Thoracic aorta (tissue), 2 donors: ENCODE measurements around the gene ALDH1A1. TPM values are rescaled to one million over a fixed set of nuclear protein-coding genes. Genes with fewer than 3 reads are reported as not detected.

Experiments used
- ATAC-seq: fragments of 150-250 bp; one replicate; pipeline ENCODE4 v1.8.0; 2017; ENCODE audit warnings: low read depth; ENCODE audit not compliant: insufficient number of reproducible peaks, low FRiP score
- DNase-seq: peaks from one replicate; pipeline ENCODE4 v3.0.0-alpha.2; 2020; ENCODE audit warnings: low spot score
- H3K27ac ChIP-seq, 2 donors: fragments of 200-600 bp; sonication (generic); 1 replicate in 1 of 2; 2 replicates in 1 of 2; pipeline ENCODE4 v1.5.1; 2016; ENCODE audit warnings: mild to moderate bottlenecking in 2 of 2, moderate library complexity in 2 of 2
- H3K27me3 ChIP-seq: fragments of 200-600 bp; sonication (generic); replicated peaks from 2 replicates; pipeline ENCODE4 v1.6.0; 2016; ENCODE audit warnings: mild to moderate bottlenecking; ENCODE audit not compliant: insufficient read depth
- H3K36me3 ChIP-seq: fragments of 200-600 bp; sonication (generic); one replicate; pipeline ENCODE4 v1.5.1; 2016
- H3K4me1 ChIP-seq, 2 donors: fragments of 200-600 bp; sonication (generic); 1 replicate in 1 of 2; 2 replicates in 1 of 2; pipeline versions ENCODE4 v1.5.1 to v1.6.0; 2016; ENCODE audit warnings: low read depth in 2 of 2, mild to moderate bottlenecking in 1 of 2; ENCODE audit not compliant: control insufficient read depth in 1 of 2
- H3K4me3 ChIP-seq: fragments of 200-600 bp; sonication (generic); 2 replicates; pipeline ENCODE4 v1.5.1; 2016; ENCODE audit warnings: mild to moderate bottlenecking
- H3K9me3 ChIP-seq: fragments of 200-600 bp; sonication (generic); 2 replicates; pipeline ENCODE4 v1.5.1; 2016
- total RNA-seq, 2 donors: library from RNA; depleted of rRNA; stranded (reverse); fragments of >200 nt; gene quantifications; one replicate each; pipeline versions ENCODE4 v1.1.0 to v1.2.3, GENCODE V29; 2016
- TF ChIP-seq, protein P1 (sequence below): fragments of 200-600 bp; sonication (generic); IDR thresholded peaks from one replicate; pipeline ENCODE4 v1.5.1; 2019; ENCODE audit warnings: antibody characterized with exemption

The ALDH1A1 gene
- total RNA-seq, 2 donors from 2014 or later = 101 to 196 TPM

- TF ChIP-seq, protein P1, sequence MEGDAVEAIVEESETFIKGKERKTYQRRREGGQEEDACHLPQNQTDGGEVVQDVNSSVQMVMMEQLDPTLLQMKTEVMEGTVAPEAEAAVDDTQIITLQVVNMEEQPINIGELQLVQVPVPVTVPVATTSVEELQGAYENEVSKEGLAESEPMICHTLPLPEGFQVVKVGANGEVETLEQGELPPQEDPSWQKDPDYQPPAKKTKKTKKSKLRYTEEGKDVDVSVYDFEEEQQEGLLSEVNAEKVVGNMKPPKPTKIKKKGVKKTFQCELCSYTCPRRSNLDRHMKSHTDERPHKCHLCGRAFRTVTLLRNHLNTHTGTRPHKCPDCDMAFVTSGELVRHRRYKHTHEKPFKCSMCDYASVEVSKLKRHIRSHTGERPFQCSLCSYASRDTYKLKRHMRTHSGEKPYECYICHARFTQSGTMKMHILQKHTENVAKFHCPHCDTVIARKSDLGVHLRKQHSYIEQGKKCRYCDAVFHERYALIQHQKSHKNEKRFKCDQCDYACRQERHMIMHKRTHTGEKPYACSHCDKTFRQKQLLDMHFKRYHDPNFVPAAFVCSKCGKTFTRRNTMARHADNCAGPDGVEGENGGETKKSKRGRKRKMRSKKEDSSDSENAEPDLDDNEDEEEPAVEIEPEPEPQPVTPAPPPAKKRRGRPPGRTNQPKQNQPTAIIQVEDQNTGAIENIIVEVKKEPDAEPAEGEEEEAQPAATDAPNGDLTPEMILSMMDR = no peak
- Histone ChIP-seq H3K27ac (no peak overlapping the region), H3K4me1 (no peaks in the 10 kb centered on the region), H3K9me3 (no peaks in the 10 kb centered on the region), H3K4me3 (no peak overlapping the region), H3K27me3 (no peaks in the 10 kb centered on the region), H3K36me3 (peaks cover 6% of the 10 kb centered on the region)
- ATAC-seq = no peak
- no peak for DNase-seq
Measured at GRCh38 chr9:72906810-72907209, 46.0 kb downstream of the ALDH1A1 start.

- TF ChIP-seq, protein P1 = no peak
- DNase-seq (no peak), ATAC-seq (no peak)
- Histone ChIP-seq H3K4me3 (no peak overlapping the region), H3K4me1 (no peaks in the 10 kb centered on the region), H3K27ac (no peak overlapping the region), H3K36me3 (peaks cover 6% of the 10 kb centered on the region), H3K9me3 (no peaks in the 10 kb centered on the region), H3K27me3 (no peaks in the 10 kb centered on the region)
Measured at GRCh38 chr9:72905514-72906480, 47.1 kb downstream of the ALDH1A1 start.

GRCh38 chr9:72904267-72905093 is 48.4 kb downstream of the ALDH1A1 start:
- no peaks in the 10 kb centered on the region for H3K9me3 ChIP-seq
- ATAC-seq (no peak), DNase-seq (no peak)
- peaks cover 6% of the 10 kb centered on the region for H3K36me3 ChIP-seq
- H3K27me3 ChIP-seq = no peaks in the 10 kb centered on the region
- no peak overlapping the region for H3K27ac ChIP-seq
- H3K4me1 ChIP-seq = no peaks in the 10 kb centered on the region
- TF ChIP-seq, protein P1 = no peak
- H3K4me3 ChIP-seq = no peak overlapping the region

DNA sequence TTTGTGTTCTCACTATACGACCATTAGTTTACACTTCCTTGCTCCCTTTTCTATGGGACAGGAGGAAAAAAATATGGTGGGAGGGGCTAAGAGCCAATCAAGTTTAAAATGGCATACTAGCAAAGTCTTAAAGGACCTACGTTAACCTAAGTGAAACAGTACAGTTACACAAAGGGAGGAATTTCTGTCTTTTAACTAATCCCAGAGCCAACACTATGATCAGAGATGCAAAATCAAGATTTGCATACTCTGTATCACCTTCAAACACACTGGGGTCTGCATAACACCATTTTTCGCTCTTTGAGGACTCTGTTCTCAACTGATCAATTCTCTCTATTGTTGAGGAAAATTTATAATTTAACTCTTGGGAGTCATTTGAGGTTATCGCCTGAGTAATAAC is 49.8 kb downstream of the ALDH1A1 start:
- ATAC-seq (no peak), DNase-seq (no peak)
- Histone ChIP-seq H3K27ac (no peak overlapping the region), H3K27me3 (no peaks in the 10 kb centered on the region), H3K4me1 (no peaks in the 10 kb centered on the region), H3K9me3 (no peaks in the 10 kb centered on the region), H3K4me3 (no peak overlapping the region), H3K36me3 (peaks cover 6% of the 10 kb centered on the region)
- TF ChIP-seq, protein P1 = no peak

- ATAC-seq = no peak
- TF ChIP-seq, protein P1 = no peak
- Histone ChIP-seq H3K27me3 (no peaks in the 10 kb centered on the region), H3K27ac (no peak overlapping the region), H3K9me3 (no peaks in the 10 kb centered on the region), H3K36me3 (peaks cover 6% of the 10 kb centered on the region), H3K4me1 (no peaks in the 10 kb centered on the region), H3K4me3 (no peak overlapping the region)
- DNase-seq = no peak
Measured at GRCh38 chr9:72902268-72902667, 50.6 kb downstream of the ALDH1A1 start.
